A549 (cell line): ENCODE data around the gene FNDC10. TPM values are rescaled to one million over a fixed set of nuclear protein-coding genes. Genes with fewer than 3 reads are reported as not detected.

ENCODE experiments used
- ATAC-seq, 2 experiments: fragments of 200-7000 bp in 1 of 2; fragments of >200 bp in 1 of 2; cut with Nextera tagmentation in 1 of 2; cut with Tn5 transposase in 1 of 2; 3 replicates each; pipeline versions ENCODE4 v1.8.0 to v1.9.1; 2018 to 2020; ENCODE audit warnings: mild to moderate bottlenecking in 1 of 2, moderate library complexity in 1 of 2
- CTCF ChIA-PET: fragments of 300-600 bp; sonication (Branson Sonifier 250); formaldehyde crosslinking; extraction: SDS; loops from one replicate; lab custom pipeline; 2021; ENCODE audit warnings: antibody characterized with exemption, inconsistent platforms; lab: Yijun Ruan, JAX
- POLR2A ChIA-PET: fragments of 350-600 bp; formaldehyde crosslinking; extraction: SDS; loops from one replicate; lab custom pipeline; 2021; ENCODE audit warnings: antibody characterized with exemption, inconsistent platforms; lab: Yijun Ruan, JAX
- DNase-seq, 2 experiments: peaks; one replicate each; pipeline versions ENCODE4 v3.0.0 to v3.0.0-alpha.2; 2011 to 2016; ENCODE audit warnings: low read depth in 1 of 2, low spot score in 1 of 2
- FAIRE-seq: peaks from 2 replicates; lab custom pipeline; 2011; peaks lifted over from hg19 to GRCh38; lab: Jason Lieb, UNC
- H3K27ac ChIP-seq, 2 experiments: fragments of >200 bp; sonication (Bioruptor Twin); formaldehyde crosslinking; 3 replicates each; pipeline ENCODE4 v1.5.1; 2016 to 2017
- H3K4me1 ChIP-seq: fragments of >200 bp; sonication (Bioruptor Twin); formaldehyde crosslinking; 3 replicates; pipeline ENCODE4 v1.6.1; 2016
- H3K4me2 ChIP-seq: fragments of >200 bp; sonication (Bioruptor Twin); formaldehyde crosslinking; 3 replicates; pipeline ENCODE4 v1.6.1; 2016
- H3K4me3 ChIP-seq: fragments of >200 bp; sonication (Bioruptor Twin); formaldehyde crosslinking; 3 replicates; pipeline ENCODE4 v1.5.1; 2016
- H3K9me3 ChIP-seq: fragments of >200 bp; sonication (Bioruptor Twin); formaldehyde crosslinking; 3 replicates; pipeline ENCODE4 v1.6.1; 2016
- BCL3 ChIP-seq: fragments of >200 bp; sonication (Bioruptor Twin); formaldehyde crosslinking; IDR thresholded peaks from 3 replicates; pipeline ENCODE4 v1.6.1; 2016
- BHLHE40 ChIP-seq: IDR thresholded peaks from 2 replicates; pipeline ENCODE4 v1.6.1; 2012; ENCODE audit warnings: low read depth, low read length, inconsistent platforms
- CEBPB ChIP-seq, 2 experiments: fragments of >200 bp in 1 of 2; sonication (Bioruptor Twin) in 1 of 2; formaldehyde crosslinking in 1 of 2; IDR thresholded peaks; 2 replicates each; pipeline ENCODE4 v1.6.1; 2012 to 2016
- CHD2 ChIP-seq: fragments of 150-350 bp; IDR thresholded peaks from 2 replicates; pipeline ENCODE4 v1.6.1; 2014; ENCODE audit warnings: low read length; ENCODE audit not compliant: partially characterized antibody
- E2F6 ChIP-seq: IDR thresholded peaks from 2 replicates; pipeline ENCODE4 v1.6.1; 2012; ENCODE audit warnings: low read depth, borderline replicate concordance
- EHMT2 ChIP-seq: fragments of 200-600 bp; sonication (generic); IDR thresholded peaks from 2 replicates; pipeline ENCODE4 v1.6.1; 2016; ENCODE audit warnings: antibody characterized with exemption, low read depth, mild to moderate bottlenecking, moderate library complexity
- EP300 ChIP-seq, 2 experiments: fragments of >200 bp; sonication (Bioruptor Twin); formaldehyde crosslinking; IDR thresholded peaks; 2 replicates in 1 of 2; 3 replicates in 1 of 2; pipeline ENCODE4 v1.6.1; 2016 to 2017
- FOXS1 ChIP-seq: fragments of 250-450 bp; sonication (Bioruptor Pico); IDR thresholded peaks from 2 replicates; pipeline ENCODE4 v1.5.0; 2020; ENCODE audit warnings: mild to moderate bottlenecking, moderate library complexity
- GATA3 ChIP-seq: IDR thresholded peaks from 2 replicates; pipeline ENCODE4 v1.6.1; 2012; ENCODE audit warnings: borderline replicate concordance
- HDAC2 ChIP-seq: fragments of 200-600 bp; sonication (generic); IDR thresholded peaks from 2 replicates; pipeline ENCODE4 v1.6.1; 2016
- HES2 ChIP-seq: fragments of >200 bp; sonication (Bioruptor Twin); formaldehyde crosslinking; IDR thresholded peaks from 2 replicates; pipeline ENCODE4 v1.6.1; 2016
- HOXB13 ChIP-seq: fragments of 250-450 bp; sonication (Bioruptor Pico); IDR thresholded peaks from 2 replicates; pipeline ENCODE4 v1.5.0; 2020; ENCODE audit warnings: low read depth, mild to moderate bottlenecking, moderate library complexity
- HOXB5 ChIP-seq: fragments of 250-450 bp; sonication (Bioruptor Pico); IDR thresholded peaks from 2 replicates; pipeline ENCODE4 v1.5.0; 2020; ENCODE audit warnings: mild to moderate bottlenecking, moderate library complexity
- JUNB ChIP-seq: fragments of >200 bp; sonication (Bioruptor Twin); formaldehyde crosslinking; IDR thresholded peaks from 2 replicates; pipeline ENCODE4 v1.6.1; 2016
- MAFK ChIP-seq: fragments of 450-650 bp; IDR thresholded peaks from 2 replicates; pipeline ENCODE4 v1.6.1; 2014; ENCODE audit not compliant: partially characterized antibody
- NPAS2 ChIP-seq: fragments of 250-450 bp; sonication (Bioruptor Pico); IDR thresholded peaks from 2 replicates; pipeline ENCODE4 v1.8.0; 2022; ENCODE audit warnings: mild to moderate bottlenecking, moderate library complexity, borderline replicate concordance
- PBX3 ChIP-seq: IDR thresholded peaks from 2 replicates; pipeline ENCODE4 v1.6.1; 2012
- RAD21 ChIP-seq, 2 experiments: fragments of >200 bp in 1 of 2; sonication (Bioruptor Twin) in 1 of 2; formaldehyde crosslinking in 1 of 2; IDR thresholded peaks in 1 of 2; conservative IDR thresholded peaks in 1 of 2; 2 replicates in 1 of 2; 3 replicates in 1 of 2; pipeline ENCODE4 v1.6.1; 2012 to 2018; ENCODE audit warnings: inconsistent platforms in 1 of 2
- RCOR1 ChIP-seq: fragments of 150-350 bp; IDR thresholded peaks from 2 replicates; pipeline ENCODE4 v1.6.1; 2014; ENCODE audit warnings: antibody characterized with exemption, low read length, low read depth
- REST ChIP-seq: fragments of 200-600 bp; sonication (generic); IDR thresholded peaks from 2 replicates; pipeline ENCODE4 v1.6.1; 2016; ENCODE audit warnings: antibody characterized with exemption, mild to moderate bottlenecking, moderate library complexity
- RNF2 ChIP-seq: fragments of 200-600 bp; sonication (generic); IDR thresholded peaks from 2 replicates; pipeline ENCODE4 v1.6.1; 2016; ENCODE audit warnings: low read depth, mild to moderate bottlenecking, antibody characterized with exemption, moderate library complexity, borderline replicate concordance
- TFCP2L1 ChIP-seq: fragments of 250-450 bp; sonication (Bioruptor Pico); IDR thresholded peaks from 2 replicates; pipeline ENCODE4 v1.5.0; 2021; ENCODE audit warnings: mild to moderate bottlenecking
- TP53 ChIP-seq: fragments of 250-450 bp; sonication (Bioruptor Pico); IDR thresholded peaks from 2 replicates; pipeline ENCODE4 v1.5.0; 2021; ENCODE audit warnings: mild to moderate bottlenecking, moderate library complexity
- ZFP36 ChIP-seq: fragments of 450-650 bp; IDR thresholded peaks from 2 replicates; pipeline ENCODE4 v1.6.1; 2014; ENCODE audit warnings: borderline replicate concordance; ENCODE audit not compliant: partially characterized antibody
- ZNF302 ChIP-seq: fragments of 250-450 bp; sonication (Bioruptor Pico); IDR thresholded peaks from 2 replicates; pipeline ENCODE4 v1.9.0; 2021; ENCODE audit warnings: inconsistent platforms, mild to moderate bottlenecking, moderate library complexity
- ZSCAN20 ChIP-seq: fragments of 250-450 bp; sonication (Bioruptor Pico); IDR thresholded peaks from 2 replicates; pipeline ENCODE4 v1.8.0; 2022; ENCODE audit warnings: mild to moderate bottlenecking, moderate library complexity
- WGBS: methylation state at CpG from one replicate; pipeline ENCODE4 v1.1.6; 2017; ENCODE audit errors: missing lambda C conversion rate; 5-methylcytosine and 5-hydroxymethylcytosine counted together
- polyA plus RNA-seq, 4 experiments: library from polyadenylated mRNA; depleted of rRNA in 3 of 4; stranded (reverse); fragments of >200 nt; fragmentation: RNase III in 1 of 4; extraction: RNeasy Plus Mini Kit Qiagen cat#74134 plus additional on column Dnase treatment in 1 of 4; gene quantifications; 2 replicates in 3 of 4; 3 replicates in 1 of 4; pipeline ENCODE4 v1.2.3, GENCODE V29; 2011 to 2017

The FNDC10 gene
- polyA plus RNA-seq, 2 of the 4 experiments (the other 2 are of a cell fraction) = 0.56 to 4.0 TPM

- POLR2A ChIA-PET = interaction anchor here (0.5 kb wide), 1 partner anchor 543 kb away, joined by 4 read pairs; the partner anchor contains the start of gene AGRN
- DNase-seq (no peak), ATAC-seq (no peak), FAIRE-seq (no peak)
- H3K27ac ChIP-seq = no peak overlapping the region
- 94% methylated on average over 10 of the region's 21 CpGs for WGBS
- H3K9me3 ChIP-seq = no peaks in the 10 kb centered on the region
- TF ChIP-seq RCOR1 (no peak), CHD2 (no peak), PBX3 (no peak), ZNF302 (CRISPR knock-in tag) (no peak), HOXB5 (no peak), TP53 (CRISPR knock-in tag) (no peak), GATA3 (no peak), RAD21 (conservative IDR thresholded peaks at IDR 0.05 in 1 of 2, IDR thresholded peaks at IDR 0.05 in 1 of 2) (no peak), ZFP36 (no peak), ZSCAN20 (CRISPR knock-in tag) (no peak), HDAC2 (no peak), EHMT2 (no peak), HOXB13 (CRISPR knock-in tag) (no peak), EP300 (IDR thresholded peaks at IDR 0.05) (no peak), MAFK (no peak), BCL3 (no peak), BHLHE40 (no peak), JUNB (no peak)
- no peaks in the 10 kb centered on the region for H3K4me1 ChIP-seq
- H3K4me3 ChIP-seq = no peak overlapping the region
- no peak overlapping the region for H3K4me2 ChIP-seq
- CTCF ChIA-PET = interaction anchor here (1.5 kb wide), 1 partner anchor 9 kb away, joined by 3 read pairs; no protein-coding TSS in a partner anchor
Measured at GRCh38 chr1:1562556-1563195, 37.3 kb downstream of the FNDC10 start.

- no peaks in the 10 kb centered on the region for H3K4me1 ChIP-seq
- no peak overlapping the region for H3K27ac ChIP-seq
- H3K4me2 ChIP-seq = no peak overlapping the region
- CTCF ChIA-PET = interaction anchor here (1.5 kb wide), 1 partner anchor 10 kb away, joined by 3 read pairs; no protein-coding TSS in a partner anchor
- no peak for FAIRE-seq
- DNase-seq = no peak
- no peak overlapping the region for H3K4me3 ChIP-seq
- no peaks in the 10 kb centered on the region for H3K9me3 ChIP-seq
- WGBS = 95% methylated on average over 8 of the region's 15 CpGs
- TF ChIP-seq RNF2 (no peak), NPAS2 (no peak)
- TF ChIP-seq, all 56 proteins: peak for 0
- POLR2A ChIA-PET = no interaction called here
- no peak; a peak in 1 of 6 replicates for ATAC-seq
Measured at GRCh38 chr1:1561801-1562470, 38.0 kb downstream of the FNDC10 start.

GRCh38 chr1:1560178-1560577 lies 39.8 kb downstream of the FNDC10 start:
- no peak for ATAC-seq
- FAIRE-seq = no peak
- Histone ChIP-seq H3K27ac (no peak overlapping the region), H3K4me2 (no peak overlapping the region), H3K4me1 (peaks cover under 1% of the 10 kb centered on the region), H3K9me3 (no peaks in the 10 kb centered on the region), H3K4me3 (no peak overlapping the region)
- ChIA-PET POLR2A (interaction anchor here (0.7 kb wide), 1 partner anchor 308 kb away, joined by 3 read pairs; no protein-coding TSS in a partner anchor), CTCF (no interaction called here)
- WGBS = 94% methylated on average over 9 of the region's 9 CpGs
- TF ChIP-seq ZFP36 = no peak
- TF ChIP-seq MAFK = no peak
- no peak for TF ChIP-seq TFCP2L1 (CRISPR knock-in tag)
- TF ChIP-seq CHD2 = no peak
- no peak for TF ChIP-seq REST
- TF ChIP-seq EHMT2 = no peak
- TF ChIP-seq HOXB13 (CRISPR knock-in tag) = no peak
- TF ChIP-seq FOXS1 (CRISPR knock-in tag) = no peak
- no peak for TF ChIP-seq NPAS2
- no peak for TF ChIP-seq BHLHE40
- no peak for TF ChIP-seq HES2
- no peak for TF ChIP-seq E2F6
- TF ChIP-seq ZNF302 (CRISPR knock-in tag) = no peak
- TF ChIP-seq CEBPB (IDR thresholded peaks at IDR 0.05) = no peak
- no peak for DNase-seq
